Activated CD8-positive, alpha-beta memory T cell treated with anti-CD3 and anti-CD28 coated beads, Interleukin-2, amount 50 U/mL, for 4 hours (primary cell): Measurements from ENCODE around the gene C10orf105.
A peak's percentile ranks its signal among the peaks of the same experiment; 100 is the strongest.

Source experiments
- DNase-seq: peaks from one replicate; pipeline ENCODE4 v3.0.0-alpha.2; 2020

C10orf105 gene, protein sequence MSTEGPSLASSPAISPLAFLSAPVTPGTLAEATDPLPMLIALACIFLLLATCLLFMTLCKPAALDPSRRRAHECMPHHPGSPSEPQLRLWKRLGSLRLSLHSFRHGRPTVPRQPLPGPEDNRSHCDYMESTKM

DNA sequence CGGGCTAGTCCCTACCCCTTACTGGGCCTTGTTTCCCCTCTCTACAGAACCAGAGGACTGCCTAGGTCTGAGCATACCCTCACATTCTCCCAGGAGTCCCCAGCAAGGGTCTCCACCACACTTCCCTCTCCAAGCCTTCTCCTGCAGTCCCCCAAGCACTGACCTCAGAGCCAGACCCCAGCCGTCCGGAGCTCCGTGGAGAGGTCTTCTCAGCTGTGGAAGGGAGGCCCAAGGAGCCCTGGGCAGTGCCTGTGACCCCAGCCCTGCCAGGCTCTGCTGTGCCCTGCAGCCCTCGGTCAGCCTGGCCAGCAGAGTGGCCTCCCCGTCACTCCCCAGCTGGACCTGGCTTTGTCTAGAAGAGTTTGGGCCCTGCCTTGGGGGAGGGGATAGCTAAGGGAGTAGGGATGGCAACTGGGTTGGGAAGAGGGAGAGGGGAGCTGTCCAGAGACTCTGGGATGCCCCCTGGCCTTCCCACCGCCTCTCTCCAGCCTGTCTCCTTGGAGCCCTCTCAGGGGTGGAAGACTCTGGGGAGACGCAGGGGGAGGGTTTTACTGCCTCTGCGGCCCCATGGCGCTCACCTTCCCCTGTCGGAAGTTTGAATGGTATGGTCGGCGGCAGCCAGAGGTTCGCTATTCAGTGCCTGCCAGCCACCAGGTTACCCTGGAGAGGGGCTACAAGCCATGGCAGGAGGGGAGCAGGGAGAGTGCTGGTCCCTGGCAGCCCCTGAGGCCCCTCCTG lies at the start of gene C10orf105:
Gene C10orf105, minus strand, starts transcription at position 315 of the 738 bp plus-strand sequence. CDS start 3,441 bp downstream, outside the sequence.
- DNase-seq: no peak

DNA sequence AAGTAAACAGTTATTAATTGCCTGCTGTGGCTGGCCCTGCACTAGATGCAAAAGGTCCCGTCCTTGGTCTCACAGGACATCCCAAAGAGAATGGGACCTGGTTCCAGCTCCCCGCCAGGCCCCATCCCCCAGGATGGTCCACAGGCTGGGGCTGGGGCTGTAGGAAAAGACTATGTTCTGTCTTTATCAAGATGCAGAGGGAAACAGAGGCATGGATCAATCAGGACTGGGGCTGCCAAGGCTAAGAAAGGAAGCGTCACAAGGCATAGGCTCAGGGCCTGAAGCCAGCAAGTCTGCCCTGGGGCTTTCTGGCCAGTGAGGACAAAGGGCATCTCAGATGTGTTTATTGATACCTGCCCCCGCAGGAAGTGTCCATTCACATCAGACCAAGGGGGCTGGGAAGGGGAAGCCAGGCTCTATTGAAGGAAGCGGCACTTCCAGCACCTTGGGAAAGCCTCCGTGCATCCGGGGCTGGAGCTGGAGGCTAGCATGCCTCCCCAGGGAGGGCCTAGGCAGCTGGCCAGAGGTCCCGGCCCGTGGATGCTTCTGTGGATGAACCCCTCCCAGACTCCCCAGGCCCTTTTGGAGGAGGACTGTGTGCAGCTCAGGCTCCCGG lies 48.0 kb upstream of the C10orf105 start:
- no peak for DNase-seq

DNA sequence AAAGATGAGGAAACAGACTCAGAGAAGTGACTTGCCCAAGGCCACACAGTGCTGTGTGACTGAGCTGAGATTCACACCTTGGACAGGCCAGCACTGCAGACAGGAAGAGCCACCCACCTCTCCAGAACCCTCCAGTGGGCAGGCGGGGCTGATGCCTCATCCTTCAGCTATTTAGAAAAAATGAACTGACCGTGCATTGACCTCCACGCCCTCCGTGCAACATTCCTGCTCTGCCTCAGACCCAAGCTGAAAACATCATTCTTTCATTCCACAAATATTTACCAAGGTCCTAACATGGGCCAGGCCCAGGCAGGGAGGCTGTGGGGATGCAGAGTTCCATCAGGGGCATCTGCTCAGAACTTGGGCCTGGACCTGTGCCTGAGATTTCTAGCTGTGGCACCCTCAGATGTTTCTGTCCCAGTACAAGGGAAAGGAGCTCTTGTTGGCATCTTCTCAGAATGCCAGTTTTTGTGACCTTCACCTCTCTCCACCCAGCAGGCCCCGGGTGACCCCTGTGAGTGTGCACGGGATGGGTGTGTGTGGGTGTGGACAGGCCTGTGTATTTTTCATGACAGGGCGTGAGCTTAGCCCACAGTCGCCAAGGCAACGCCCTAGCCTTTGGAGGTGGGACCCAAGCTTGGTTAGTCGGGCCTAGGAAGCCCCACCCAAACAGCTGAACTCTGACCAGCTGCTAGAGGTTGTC lies 47.3 kb upstream of the C10orf105 start:
- no peak for DNase-seq

DNA sequence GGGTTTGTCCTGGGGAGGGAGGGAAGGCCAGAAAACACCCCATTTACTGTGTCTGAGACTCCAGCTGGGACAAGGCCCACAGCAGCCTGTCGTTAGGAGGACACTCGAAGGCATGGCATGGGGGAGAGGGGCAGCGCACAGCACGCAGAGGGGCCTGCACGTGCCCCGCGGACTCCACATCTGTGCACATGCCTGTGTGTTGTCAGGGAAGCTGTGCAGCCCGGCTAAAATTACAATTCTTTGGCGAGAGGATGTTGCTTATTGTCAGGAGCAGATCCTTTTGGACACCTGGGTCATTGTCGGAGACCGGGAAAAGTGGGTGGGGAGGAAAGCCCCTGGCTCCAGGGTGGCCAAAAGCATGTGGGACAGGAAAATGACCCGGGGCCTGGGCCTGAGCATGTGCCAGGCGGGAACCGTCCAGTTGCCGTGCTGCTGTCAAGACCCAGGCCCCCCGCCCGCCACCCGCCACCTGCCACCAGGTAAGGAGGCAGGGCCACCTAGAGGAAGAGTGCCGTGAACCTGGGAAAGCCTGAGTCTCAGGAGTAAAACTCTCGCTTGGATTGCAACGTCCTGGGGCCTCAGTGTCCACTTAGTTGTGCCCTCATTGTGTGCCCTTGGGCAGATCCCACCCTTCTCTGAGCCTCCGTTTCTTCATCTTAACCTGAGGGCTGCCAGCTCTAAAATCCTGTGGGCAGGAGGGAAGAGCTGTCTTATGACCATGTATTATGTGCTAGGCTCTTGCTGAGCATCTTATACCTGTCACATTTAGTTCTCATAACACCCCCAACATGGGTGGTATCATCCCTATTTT lies 46.5 kb upstream of the C10orf105 start:
- DNase-seq: no peak

DNA sequence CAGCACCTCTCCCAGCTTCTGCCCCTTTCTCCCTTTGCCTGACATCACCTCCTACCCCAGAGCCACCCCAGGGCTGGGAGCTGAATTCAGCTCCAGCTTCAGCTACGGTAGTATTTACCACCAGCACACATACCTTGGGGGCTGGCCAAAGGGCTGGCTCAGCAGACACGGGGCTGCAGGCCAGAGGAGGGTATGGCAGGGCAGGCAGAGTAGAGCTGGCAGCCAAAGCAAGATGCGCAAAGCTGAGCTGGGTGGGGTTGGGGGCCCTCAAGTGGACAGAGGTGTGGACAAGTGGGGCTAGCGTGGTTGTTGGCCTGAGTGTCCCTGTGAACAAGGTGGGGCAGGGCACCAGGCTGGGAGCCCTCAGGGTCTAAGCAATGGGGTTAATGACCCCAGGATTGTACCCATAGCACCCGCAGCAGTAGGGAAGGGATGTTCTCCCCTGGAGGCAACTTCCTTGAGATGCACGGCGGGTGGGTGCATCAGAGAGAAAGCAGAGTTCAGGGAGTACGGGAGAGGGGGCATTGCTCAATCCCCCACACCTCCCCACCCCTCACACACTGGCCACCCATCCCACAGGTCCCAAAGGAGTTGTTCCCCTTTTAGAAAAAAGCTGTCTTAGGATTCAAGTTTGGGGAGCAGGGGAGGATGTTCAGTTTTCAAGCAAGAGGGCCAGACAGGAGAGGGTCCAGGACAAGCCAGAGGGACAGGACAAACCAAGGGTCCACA lies 45.8 kb upstream of the C10orf105 start:
- DNase-seq: no peak

DNA sequence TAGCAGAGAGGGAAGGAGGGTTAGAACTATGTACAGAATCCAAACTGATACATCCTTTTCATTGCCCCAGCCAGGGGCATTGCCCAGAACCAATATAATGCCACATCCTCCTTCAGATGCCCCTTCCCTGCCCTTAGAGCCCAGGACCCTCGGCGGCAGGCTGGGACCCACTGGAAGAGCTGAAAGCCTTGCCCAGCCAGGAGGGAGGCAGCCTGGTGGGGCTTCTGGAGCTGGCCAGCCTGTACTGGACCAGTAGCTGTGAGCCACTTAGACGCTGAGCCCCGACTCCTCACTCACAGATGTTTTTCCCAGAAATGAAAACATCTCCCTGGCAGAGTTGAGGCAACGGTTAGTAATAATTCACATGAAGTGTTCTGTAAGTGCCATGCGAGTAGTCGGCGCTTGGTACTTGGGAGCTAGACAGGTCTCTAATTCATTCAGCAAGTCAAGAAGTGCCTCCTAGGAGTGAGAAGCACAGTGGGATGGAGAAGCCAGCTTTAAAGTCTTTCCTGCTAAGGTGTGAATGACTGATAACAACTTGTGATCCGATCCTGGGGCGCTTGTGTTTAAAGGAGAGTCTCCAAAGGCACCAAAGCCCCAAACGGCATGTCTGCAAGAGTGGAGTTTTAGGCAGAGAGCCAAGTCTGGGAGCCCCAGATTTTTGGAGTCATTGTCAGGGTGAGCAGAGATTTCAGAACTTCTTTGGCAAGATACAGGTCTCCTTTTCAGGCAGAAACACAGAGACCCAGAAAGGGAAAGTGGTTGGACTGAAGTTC lies 44.0 kb upstream of the C10orf105 start:
- no peak for DNase-seq

DNA sequence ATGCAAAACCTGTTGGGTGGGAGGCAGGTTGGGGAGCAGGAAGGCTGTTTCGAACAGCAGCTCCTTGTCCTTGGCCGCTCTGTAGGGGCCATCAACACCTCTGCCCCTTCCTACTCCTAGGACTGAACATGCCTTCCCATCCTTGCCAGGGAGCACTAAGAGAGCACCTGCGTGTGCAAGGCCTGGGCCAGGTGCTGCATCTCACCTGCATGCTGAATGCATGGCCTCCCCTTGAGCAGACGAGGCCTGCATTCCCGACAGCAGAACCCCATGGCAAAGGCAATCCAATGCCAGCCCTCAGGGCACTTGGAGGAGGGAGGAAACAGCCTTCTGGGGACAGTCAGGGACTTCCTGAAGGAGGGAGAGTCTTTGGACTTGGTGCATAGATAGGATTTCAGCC lies 42.7 kb upstream of the C10orf105 start:
- no peak for DNase-seq

DNA sequence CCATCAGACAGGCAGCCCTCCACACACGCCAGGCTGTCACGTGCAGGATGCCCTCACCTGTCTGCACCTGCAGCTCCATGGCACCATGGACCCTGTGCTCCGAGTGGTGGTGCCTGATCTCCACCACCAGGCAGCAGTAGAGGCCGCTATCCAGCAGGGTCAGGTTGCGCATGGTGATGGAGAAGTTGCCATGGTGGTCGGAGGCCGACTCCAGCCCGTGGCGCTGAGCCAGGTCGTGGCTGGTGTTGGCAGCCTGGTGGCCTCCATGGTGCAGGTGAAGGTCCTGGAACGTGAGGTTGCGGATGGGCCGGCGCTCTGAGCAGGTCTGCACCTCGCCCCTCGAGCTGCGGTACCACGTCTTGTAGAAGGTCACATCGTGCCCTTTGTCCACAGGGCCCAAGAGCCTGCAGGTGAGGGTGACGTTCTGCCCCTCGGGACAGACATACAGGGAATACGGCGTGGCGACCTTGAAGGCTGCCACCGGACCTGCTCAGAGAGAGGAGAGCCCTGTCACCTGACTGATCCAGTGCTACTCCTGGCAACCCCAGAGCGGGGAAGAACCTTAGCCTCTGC lies 42.0 kb upstream of the C10orf105 start:
- DNase-seq: no peak

DNA sequence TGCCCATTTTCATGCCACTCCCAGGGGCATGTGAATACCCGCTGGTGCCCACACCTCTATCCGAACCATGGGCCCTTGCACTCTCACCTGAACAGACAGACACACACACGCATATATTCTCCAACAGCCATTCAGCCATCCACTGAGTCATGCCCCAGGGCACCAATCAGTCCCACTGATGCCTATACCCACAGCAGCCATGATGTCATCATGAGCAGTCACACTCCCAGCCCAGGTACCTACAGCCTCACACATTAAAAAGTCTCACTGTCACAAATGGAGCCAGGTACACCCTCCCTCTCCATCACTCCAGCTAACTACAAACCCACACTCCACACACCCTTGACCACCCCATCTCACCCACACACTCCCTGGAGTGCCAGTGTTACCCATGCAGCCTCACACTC lies 41.5 kb upstream of the C10orf105 start:
- DNase-seq: peak; percentile 66

DNA sequence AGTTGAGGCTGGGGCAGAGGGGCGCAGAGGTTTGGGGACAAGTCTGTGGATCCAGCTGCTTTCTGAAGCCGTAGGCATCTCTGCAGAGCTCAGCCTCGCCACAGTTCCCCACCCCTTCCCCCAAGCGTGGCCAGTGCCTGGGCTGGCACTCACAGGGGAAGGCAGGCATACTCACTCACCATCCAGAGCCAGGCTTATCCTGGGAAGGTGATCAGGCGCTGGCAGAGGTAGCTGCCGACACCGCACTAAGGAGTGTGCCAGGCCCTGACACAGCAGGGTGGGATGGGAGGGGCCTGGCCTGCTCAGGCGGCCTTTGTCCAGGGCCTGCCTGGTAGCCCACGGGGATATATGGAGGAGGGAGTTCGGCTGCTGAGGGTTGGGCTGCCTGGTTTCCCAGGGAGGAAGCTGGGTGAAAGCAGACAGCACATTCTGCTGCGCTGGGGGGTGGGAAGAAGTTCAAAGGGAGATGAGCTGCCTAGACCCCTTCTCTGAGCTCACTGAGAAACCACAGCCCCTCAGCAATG lies 37.9 kb upstream of the C10orf105 start:
- DNase-seq: peak; percentile 29

DNA sequence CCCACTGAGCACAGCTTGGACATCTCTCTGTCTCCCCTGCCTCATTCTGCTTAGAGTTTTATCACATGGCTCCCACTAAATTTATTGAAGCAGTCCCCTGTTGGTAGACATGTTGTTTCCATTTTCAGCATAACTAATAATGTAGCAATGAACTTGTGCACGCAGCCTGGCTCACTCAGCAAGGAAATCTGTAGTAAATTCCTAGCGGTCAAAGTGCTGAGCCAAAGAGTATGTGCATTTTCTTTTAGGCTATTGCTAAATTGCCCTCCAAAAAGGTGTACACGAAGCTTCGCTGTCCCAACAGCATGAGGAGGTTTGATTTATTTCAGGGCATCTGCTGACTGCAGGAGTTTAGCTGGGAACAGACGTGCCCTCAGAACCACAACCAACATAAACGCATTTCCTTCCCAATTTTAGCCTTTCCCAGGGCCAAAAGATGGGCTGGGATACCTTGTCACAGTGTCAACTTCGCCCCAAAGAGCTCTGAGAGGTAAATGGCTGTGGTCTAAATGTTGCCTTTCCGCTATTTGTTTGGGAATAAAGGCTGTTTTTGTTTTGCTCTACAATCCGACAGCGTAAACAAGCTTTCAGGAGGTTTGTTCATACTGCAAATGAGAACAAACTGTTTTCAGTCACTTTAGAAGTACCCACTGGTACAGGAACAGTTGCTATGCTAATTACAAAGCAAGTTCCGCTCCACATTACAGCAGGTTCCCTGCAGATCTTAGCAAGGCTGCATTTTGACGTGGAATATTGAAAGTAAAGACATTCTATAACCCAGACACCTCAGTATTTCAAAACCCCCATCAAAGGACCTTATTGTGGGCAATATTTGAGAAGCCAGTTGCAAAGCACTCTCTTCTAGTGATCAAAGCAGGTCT lies 37.0 kb upstream of the C10orf105 start:
- no peak for DNase-seq

DNA sequence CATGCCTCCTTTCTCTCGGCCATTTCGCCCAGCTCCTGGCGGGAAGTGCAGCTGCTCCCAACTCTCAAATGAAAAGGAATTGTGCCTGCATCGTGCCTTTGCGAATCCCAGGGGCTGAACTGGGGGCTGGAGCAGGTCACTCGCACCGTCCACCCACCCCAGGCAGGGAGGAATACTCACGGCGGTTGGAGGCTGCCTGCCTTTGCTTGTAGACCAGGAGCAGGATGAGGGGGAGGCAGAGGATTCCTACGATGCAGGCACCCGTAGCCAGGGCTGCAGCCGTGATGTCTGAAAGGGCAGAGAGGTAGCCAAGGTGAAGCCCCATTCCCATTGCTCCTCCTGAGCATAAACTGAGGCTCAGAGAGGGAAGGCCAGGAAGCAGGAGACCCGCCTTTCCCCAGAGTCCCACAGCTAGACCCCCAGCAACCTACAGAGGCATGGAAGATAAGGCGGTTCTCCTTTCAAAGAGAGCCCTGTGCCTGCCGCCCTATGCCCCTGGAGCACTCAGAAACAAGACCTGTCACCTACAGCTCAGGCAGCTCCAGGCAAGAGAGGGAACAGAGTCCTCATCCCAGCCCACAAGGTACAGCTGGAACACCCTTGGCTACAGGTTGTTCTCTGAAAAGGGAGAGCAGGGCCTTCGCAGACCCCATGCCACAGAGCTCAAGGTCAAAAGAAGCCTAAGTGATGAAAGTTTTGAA lies 35.8 kb upstream of the C10orf105 start:
- DNase-seq: no peak

DNA sequence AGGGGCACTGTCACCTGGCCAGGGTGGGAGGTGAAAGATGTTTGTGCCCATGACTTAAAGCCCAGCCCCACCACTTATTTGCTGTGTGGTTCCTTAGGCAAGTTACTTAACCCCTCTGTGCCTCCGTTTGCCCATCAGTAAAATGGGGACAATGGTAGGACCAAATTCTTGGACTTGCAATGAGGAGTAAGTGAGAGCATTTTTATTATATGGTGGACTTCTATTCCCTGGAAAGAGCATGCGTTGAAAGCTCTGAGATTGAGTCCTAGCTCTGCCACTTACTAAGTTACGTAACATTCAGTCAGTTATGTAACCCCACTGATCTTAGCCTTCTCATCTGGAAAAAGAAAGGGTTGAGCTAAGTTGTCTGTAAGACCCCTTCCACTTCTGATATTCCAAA lies 35.0 kb upstream of the C10orf105 start:
- DNase-seq: no peak

DNA sequence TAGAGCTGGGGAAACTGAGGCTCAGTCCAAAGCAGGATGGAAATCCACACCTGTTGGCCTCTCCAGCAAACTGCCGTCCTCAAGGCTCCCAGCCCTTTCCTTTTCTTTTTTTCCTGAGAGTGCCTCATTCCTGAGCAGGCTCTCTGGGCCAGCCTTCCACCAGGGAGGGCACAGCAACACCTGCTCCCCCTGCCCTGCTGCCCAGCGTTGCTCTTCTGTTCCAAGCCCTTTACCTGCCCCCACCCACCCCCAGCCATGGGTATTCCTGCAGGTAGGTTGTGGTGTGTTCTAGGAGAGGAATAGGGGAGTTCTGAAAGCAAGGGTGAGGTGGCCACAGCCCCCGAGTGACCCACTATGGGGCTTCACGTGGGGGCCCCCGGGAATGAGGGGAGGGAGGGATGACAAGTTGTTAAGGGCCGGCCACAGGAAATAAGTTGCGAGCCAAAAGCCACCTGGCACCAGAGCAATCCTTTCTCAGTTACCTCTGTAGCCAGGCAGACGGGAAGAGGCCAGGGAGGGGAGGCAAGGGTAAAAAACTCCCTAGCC lies 34.5 kb upstream of the C10orf105 start:
- DNase-seq: no peak

DNA sequence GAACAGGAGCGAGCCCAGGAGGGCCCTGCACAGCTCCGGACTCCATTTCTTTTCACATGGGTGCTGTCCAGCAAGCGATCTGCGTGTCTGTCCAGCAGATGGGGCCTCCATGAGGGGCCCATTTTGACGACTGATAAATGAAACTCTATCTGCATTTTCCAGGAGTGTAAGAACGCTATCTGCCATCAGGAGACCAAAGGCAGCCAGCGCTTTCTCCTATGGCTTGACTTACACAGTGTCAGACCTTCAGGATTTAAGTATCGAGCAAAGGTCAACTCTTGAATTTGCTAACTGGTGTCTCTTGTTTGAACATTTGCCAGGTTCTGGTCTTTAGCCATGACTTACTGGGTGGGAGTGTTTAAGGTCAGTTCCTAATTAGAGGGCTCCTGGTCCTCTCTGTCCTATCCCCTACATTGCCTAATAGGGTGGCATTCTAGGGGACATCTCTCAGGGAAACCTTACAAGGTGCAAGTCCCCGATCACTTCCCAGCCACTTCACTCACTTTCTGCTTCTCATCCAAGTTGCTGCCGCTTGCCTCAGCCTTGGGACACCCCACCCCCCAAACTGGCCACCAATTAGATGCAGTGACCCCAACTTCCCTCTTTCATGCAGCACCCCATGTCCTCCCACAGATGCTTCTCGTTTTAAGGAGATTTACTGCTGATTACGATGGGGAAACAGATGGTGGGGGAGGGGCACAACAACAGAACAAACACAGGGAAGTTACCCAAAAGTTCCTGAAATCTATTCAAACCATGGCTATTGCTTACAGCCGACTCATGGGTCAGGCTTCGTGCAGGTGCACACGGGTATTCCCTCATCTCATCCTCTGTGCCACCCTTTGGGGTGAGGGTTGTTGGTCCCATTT lies 33.7 kb upstream of the C10orf105 start:
- no peak for DNase-seq

DNA sequence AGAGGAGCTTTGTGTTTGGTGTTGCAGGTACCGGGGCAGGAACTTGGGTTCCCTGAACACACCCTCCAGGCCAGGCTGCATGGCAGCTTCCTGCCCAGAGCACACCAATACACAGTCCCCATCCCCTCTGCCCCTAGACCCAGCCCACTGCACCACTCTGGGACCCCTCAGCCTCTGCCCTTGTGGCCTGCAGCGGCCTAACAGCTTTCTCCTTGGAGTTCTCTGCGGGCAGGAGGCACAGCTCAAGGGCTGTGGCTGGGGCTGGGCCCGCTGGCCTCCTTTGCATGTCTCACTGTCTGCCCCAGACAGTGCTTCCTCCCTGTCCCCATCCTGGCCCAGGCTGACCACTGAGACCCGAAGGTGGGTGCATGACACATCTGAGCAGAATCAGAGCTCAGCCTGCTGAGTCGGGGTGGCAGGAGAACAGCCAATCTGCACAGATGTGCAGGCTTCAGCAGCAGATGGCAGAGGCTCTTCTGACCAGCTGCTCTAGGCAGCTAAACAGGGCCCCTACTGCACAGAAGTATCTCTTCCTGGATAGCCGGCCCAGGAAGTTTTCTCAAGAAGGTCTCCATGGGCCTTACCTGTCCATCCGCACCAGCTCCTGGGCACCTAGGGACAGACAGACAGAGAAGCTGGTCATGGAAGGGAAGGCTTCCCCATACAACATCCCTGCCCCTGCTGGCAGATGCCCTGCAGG lies 33.0 kb upstream of the C10orf105 start:
- DNase-seq: no peak
